ENCODE measurements around the gene PDE3B. TPM values are rescaled to one million over a fixed set of nuclear protein-coding genes. Genes with fewer than 3 reads are reported as not detected.

The PDE3B gene
- total RNA-seq, 1 donor from 2014 or later: 1.3 TPM

Other genes starting within 250 kb of the PDE3B start
- gene COPB1, start 144.0 kb upstream of the PDE3B start, total RNA-seq: 329 and 407 TPM in 2 replicates
- gene PSMA1, start 123.4 kb upstream of the PDE3B start, total RNA-seq: 108 and 132 TPM in 2 replicates
- 13.8 and 16.0 TPM in 2 replicates for gene CYP2R1, start 248.4 kb downstream of the PDE3B start, total RNA-seq

All from renal cortical epithelial cell (primary cell).